B cell (primary cell): ENCODE measurements around the gene LENG8. TPM values are rescaled to one million over a fixed set of nuclear protein-coding genes. Genes with fewer than 3 reads are reported as not detected.

Source experiments
- ATAC-seq: fragments of 200-7000 bp; cut with Tn5 transposase; one replicate; pipeline ENCODE4 v1.10.0; 2021; ENCODE audit warnings: low read depth, mild to moderate bottlenecking, moderate number of reproducible peaks, moderate library complexity
- CTCF ChIA-PET: fragments of 350-600 bp; sonication (Branson Sonifier 250); formaldehyde crosslinking; loops from one replicate; lab custom pipeline; 2021; ENCODE audit warnings: antibody characterized with exemption, inconsistent platforms; lab: Charles Lee
- POLR2A ChIA-PET: fragments of 350-600 bp; sonication (Branson Sonifier 250); formaldehyde crosslinking; loops from one replicate; lab custom pipeline; 2021; ENCODE audit warnings: antibody characterized with exemption; lab: Charles Lee
- DNase-seq: peaks from one replicate; pipeline ENCODE4 v3.0.0; 2013
- H2AFZ ChIP-seq: 2 replicates; pipeline ENCODE4 v1.6.1; 2012; ENCODE audit warnings: mild to moderate bottlenecking, low read depth, low read length; ENCODE audit not compliant: insufficient read depth, poor library complexity, severe bottlenecking
- H3K27ac ChIP-seq, 2 donors: 1 replicate in 1 of 2; 2 replicates in 1 of 2; pipeline ENCODE4 v1.5.1; 2012 to 2013; ENCODE audit warnings: low read length in 2 of 2, mild to moderate bottlenecking in 2 of 2, moderate library complexity in 1 of 2
- H3K27me3 ChIP-seq, 4 experiments: fragments of 200-600 bp in 1 of 4; sonication (generic) in 1 of 4; replicated peaks in 1 of 4; 1 replicate in 2 of 4; 2 replicates in 2 of 4; pipeline versions ENCODE4 v1.6.1 to v1.7.0; 2013 to 2016; ENCODE audit warnings: low read length in 3 of 4, mild to moderate bottlenecking in 2 of 4, mixed read lengths in 1 of 4, moderate library complexity in 1 of 4; ENCODE audit not compliant: insufficient read depth in 4 of 4, control insufficient read depth in 3 of 4; ENCODE audit errors: control extremely low read depth in 1 of 4
- H3K36me3 ChIP-seq, 2 experiments: replicated peaks in 1 of 2; 1 replicate in 1 of 2; 2 replicates in 1 of 2; pipeline versions ENCODE4 v1.6.1 to v1.7.1; 2013; ENCODE audit warnings: low read length in 1 of 2; ENCODE audit not compliant: insufficient read depth in 2 of 2, control insufficient read depth in 1 of 2; ENCODE audit errors: control extremely low read depth in 1 of 2, extremely low read depth in 1 of 2
- H3K4me1 ChIP-seq, 2 donors: fragments of 200-600 bp in 1 of 2; sonication (generic) in 1 of 2; 1 replicate in 1 of 2; 2 replicates in 1 of 2; pipeline versions ENCODE4 v1.5.1 to v1.6.1; 2013 to 2017; ENCODE audit warnings: low read length in 2 of 2; ENCODE audit not compliant: control insufficient read depth in 2 of 2, insufficient read depth in 2 of 2
- H3K4me2 ChIP-seq: replicated peaks from 2 replicates; pipeline ENCODE3; 2012; ENCODE audit warnings: mild to moderate bottlenecking, low read depth, low read length; ENCODE audit not compliant: poor library complexity, severe bottlenecking
- H3K4me3 ChIP-seq, 5 experiments: fragments of 200-600 bp in 1 of 5; sonication (generic) in 1 of 5; 1 replicate in 3 of 5; 2 replicates in 2 of 5; pipeline versions ENCODE4 v1.5.1 to v1.7.0; 2011 to 2016; ENCODE audit warnings: low read length in 4 of 5, mild to moderate bottlenecking in 4 of 5, low read depth in 2 of 5, control low read depth in 1 of 5, moderate library complexity in 1 of 5; ENCODE audit not compliant: insufficient read depth in 1 of 5; ENCODE audit errors: control extremely low read depth in 1 of 5, extremely low read depth in 1 of 5
- H3K79me2 ChIP-seq: fragments of 200-600 bp; sonication (generic); one replicate; pipeline ENCODE4 v1.6.0; 2016; ENCODE audit warnings: low read length; ENCODE audit not compliant: control insufficient read depth, insufficient read depth
- H3K9ac ChIP-seq: fragments of 200-600 bp; sonication (generic); 2 replicates; pipeline ENCODE4 v1.6.1; 2017; ENCODE audit warnings: mild to moderate bottlenecking, low read length, moderate library complexity
- H3K9me3 ChIP-seq, 3 donors: one replicate each; pipeline versions ENCODE4 v1.6.1 to v1.7.1; 2013; ENCODE audit warnings: low read length in 2 of 3; ENCODE audit not compliant: control insufficient read depth in 2 of 3, insufficient read depth in 1 of 3; ENCODE audit errors: control extremely low read depth in 1 of 3
- H4K20me1 ChIP-seq: 2 replicates; pipeline ENCODE4 v1.6.0; 2012; ENCODE audit warnings: mild to moderate bottlenecking, low read length; ENCODE audit not compliant: insufficient read depth, control insufficient read depth, poor library complexity, severe bottlenecking
- H3K27ac Mint-ChIP-seq: one replicate; pipeline ENCODE4 v1.8.0; 2021; ENCODE audit warnings: mixed read lengths
- H3K27me3 Mint-ChIP-seq: one replicate; pipeline ENCODE4 v1.8.0; 2021; ENCODE audit warnings: mixed read lengths
- H3K4me1 Mint-ChIP-seq: one replicate; pipeline ENCODE4 v1.8.0; 2021; ENCODE audit warnings: mixed read lengths
- H3K4me3 Mint-ChIP-seq: one replicate; pipeline ENCODE4 v1.8.0; 2021; ENCODE audit warnings: mixed read lengths
- H3K9me3 Mint-ChIP-seq: one replicate; pipeline ENCODE4 v1.8.0; 2022; ENCODE audit warnings: mixed read lengths; ENCODE audit not compliant: insufficient read depth
- EZH2 ChIP-seq: IDR thresholded peaks from 2 replicates; pipeline ENCODE4 v1.6.1; 2012; ENCODE audit warnings: borderline replicate concordance, low read depth, mild to moderate bottlenecking, moderate library complexity, low read length; ENCODE audit not compliant: insufficient read depth, poor library complexity, severe bottlenecking
- WGBS: methylation state at CpG from one replicate; pipeline ENCODE4 v1.1.5; 2013; ENCODE audit warnings: missing lambda C conversion rate; ENCODE audit not compliant: insufficient coverage; 5-methylcytosine and 5-hydroxymethylcytosine counted together
- intact Hi-C: fragments of 100-400 bp; cut with micrococcal nuclease; formaldehyde crosslinking; loops from one replicate; pipeline ENCODE4 v1.10.0; 2022
- polyA plus RNA-seq: library from polyadenylated mRNA; depleted of rRNA; stranded (reverse); fragments of >200 nt; gene quantifications from 2 replicates; pipeline ENCODE4 v1.2.3, GENCODE V29; 2012
- total RNA-seq, 2 donors: library from RNA; stranded (reverse); fragments of 120-200 nt in 1 of 2; gene quantifications; 1 replicate in 1 of 2; 2 replicates in 1 of 2; pipeline versions ENCODE4 v1.2.3 to v1.2.4, GENCODE V29; 2013 to 2022
- TF ChIP-seq, protein P1 (sequence below): fragments of 200-600 bp; IDR thresholded peaks from one replicate; pipeline ENCODE4 v1.8.0; 2022; ENCODE audit warnings: antibody characterized with exemption, mild to moderate bottlenecking

The LENG8 gene
- total and polyA plus RNA-seq, 2 donors (not counting 1 experiment from before 2014, with no cell fraction given) = 687 to 753 TPM

DNA sequence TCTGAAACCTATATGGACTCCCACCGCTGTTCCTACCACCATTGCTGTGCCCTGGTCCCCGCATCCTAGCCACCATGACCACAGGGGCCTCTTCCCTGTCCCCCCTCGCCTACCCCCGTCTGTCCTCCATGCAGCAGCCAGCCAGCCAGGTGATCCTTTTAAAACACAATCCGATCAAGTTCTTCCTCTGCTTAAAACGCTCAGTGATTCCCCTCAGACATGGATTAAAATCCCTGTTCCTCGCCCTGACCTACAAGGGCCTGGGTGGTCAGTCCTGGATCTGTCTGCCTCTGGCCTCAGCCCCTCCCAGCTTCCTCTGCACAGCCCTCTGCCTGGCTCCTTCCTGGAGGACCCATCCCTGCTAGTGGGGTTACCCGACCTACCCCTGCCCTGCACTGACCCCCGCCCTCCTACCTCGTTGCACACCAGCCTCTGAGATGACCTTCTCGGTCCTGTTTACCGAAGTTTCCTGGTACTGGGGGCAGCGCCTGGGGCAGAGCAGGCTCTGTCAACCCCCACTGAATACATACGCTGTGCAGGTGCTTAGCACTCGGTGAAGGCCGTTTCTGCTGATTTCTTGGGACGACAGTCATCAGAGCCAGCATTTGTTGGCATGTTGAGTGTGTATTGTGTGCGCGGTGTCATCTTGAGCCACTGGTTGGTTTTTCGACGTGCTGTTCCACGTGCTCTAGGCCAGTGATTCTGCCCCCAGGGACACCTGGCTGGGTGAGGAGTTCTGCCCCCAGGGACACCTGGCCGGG lies 14.7 kb upstream of the LENG8 start:
- no peak overlapping the region for H2AFZ ChIP-seq
- Mint-ChIP-seq H3K4me3 (no peak overlapping the region), H3K27me3 (peaks cover 6% of the 10 kb centered on the region), H3K9me3 (no peaks in the 10 kb centered on the region), H3K4me1 (peaks cover 15% of the 10 kb centered on the region), H3K27ac (no peak overlapping the region)
- 78% methylated on average over 23 of the region's 23 CpGs for WGBS
- H3K9ac ChIP-seq = no peak overlapping the region
- H3K27me3 ChIP-seq = peaks cover 0 to 15% (median 6%) of the 10 kb centered on the region in 4 experiments
- intact Hi-C loops = no loop called here
- ATAC-seq = no peak
- H3K79me2 ChIP-seq = peaks cover 14% of the 10 kb centered on the region
- peaks cover 0 to 1% of the 10 kb centered on the region in 2 experiments for H3K36me3 ChIP-seq
- H3K4me1 ChIP-seq = peaks cover 11 to 22% of the 10 kb centered on the region in 2 donors
- H3K4me3 ChIP-seq = no peak overlapping the region
- no peak for DNase-seq
- H3K9me3 ChIP-seq = no peaks in the 10 kb centered on the region
- peaks cover 13% of the 10 kb centered on the region for H4K20me1 ChIP-seq
- CTCF ChIA-PET = no interaction called here
- H3K4me2 ChIP-seq = peak overlapping the region; percentile 7
- POLR2A ChIA-PET = no interaction called here
- TF ChIP-seq, protein P1, sequence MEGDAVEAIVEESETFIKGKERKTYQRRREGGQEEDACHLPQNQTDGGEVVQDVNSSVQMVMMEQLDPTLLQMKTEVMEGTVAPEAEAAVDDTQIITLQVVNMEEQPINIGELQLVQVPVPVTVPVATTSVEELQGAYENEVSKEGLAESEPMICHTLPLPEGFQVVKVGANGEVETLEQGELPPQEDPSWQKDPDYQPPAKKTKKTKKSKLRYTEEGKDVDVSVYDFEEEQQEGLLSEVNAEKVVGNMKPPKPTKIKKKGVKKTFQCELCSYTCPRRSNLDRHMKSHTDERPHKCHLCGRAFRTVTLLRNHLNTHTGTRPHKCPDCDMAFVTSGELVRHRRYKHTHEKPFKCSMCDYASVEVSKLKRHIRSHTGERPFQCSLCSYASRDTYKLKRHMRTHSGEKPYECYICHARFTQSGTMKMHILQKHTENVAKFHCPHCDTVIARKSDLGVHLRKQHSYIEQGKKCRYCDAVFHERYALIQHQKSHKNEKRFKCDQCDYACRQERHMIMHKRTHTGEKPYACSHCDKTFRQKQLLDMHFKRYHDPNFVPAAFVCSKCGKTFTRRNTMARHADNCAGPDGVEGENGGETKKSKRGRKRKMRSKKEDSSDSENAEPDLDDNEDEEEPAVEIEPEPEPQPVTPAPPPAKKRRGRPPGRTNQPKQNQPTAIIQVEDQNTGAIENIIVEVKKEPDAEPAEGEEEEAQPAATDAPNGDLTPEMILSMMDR = no peak
- H3K27ac ChIP-seq = no peak overlapping the region

DNA sequence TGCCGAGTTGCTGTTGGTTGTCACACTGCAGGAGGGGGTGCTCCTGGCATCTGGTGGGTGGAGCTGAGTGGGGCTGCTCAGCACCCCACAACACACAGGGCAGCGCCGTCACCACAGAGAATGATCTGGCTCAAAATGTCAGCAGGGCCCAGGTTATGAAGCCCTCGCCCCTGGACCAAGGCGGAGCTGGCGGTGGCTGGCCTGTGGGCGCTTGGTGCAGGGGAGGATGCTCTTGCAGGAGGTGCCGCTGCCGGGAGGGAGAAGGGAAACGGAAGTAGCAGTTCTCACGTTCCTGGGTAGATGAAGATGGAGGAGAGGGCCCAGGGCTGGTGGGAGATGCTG lies 14.2 kb upstream of the LENG8 start:
- CTCF ChIA-PET = no interaction called here

More for the DNA sequence above, 14.2 kb upstream of the LENG8 start:
- Histone ChIP-seq H3K4me1 (peaks cover 10 to 21% of the 10 kb centered on the region in 2 donors), H3K9ac (no peak overlapping the region), H4K20me1 (peaks cover 13% of the 10 kb centered on the region), H3K4me3 (no peak overlapping the region), H3K79me2 (peaks cover 17% of the 10 kb centered on the region), H3K36me3 (peaks cover 0 to 1% of the 10 kb centered on the region in 2 experiments), H3K4me2 (peak overlapping the region; percentile 7), H2AFZ (no peak overlapping the region), H3K27me3 (peaks cover 0 to 10% (median 3%) of the 10 kb centered on the region in 4 experiments), H3K27ac (no peak overlapping the region), H3K9me3 (no peaks in the 10 kb centered on the region)
- intact Hi-C loops = no loop called here
- H3K9me3 Mint-ChIP-seq = no peaks in the 10 kb centered on the region
- 69% methylated on average over 9 of the region's 11 CpGs for WGBS
- TF ChIP-seq EZH2 = no peak
- TF ChIP-seq, protein P1 = no peak
- ATAC-seq (no peak), DNase-seq (no peak)
- no peak overlapping the region for H3K4me3 Mint-ChIP-seq
- H3K4me1 Mint-ChIP-seq = peaks cover 16% of the 10 kb centered on the region
- no peak overlapping the region for H3K27ac Mint-ChIP-seq
- POLR2A ChIA-PET = no interaction called here
- peaks cover 4% of the 10 kb centered on the region for H3K27me3 Mint-ChIP-seq
